Bone marrow (tissue), 2 donors: ENCODE results near the gene CYTH2.

Experiments used
- DNase-seq, 2 donors: peaks; one replicate each; lab custom pipeline; 2025; lab: John Stamatoyannopoulos, UW

The CYTH2 gene

DNA sequence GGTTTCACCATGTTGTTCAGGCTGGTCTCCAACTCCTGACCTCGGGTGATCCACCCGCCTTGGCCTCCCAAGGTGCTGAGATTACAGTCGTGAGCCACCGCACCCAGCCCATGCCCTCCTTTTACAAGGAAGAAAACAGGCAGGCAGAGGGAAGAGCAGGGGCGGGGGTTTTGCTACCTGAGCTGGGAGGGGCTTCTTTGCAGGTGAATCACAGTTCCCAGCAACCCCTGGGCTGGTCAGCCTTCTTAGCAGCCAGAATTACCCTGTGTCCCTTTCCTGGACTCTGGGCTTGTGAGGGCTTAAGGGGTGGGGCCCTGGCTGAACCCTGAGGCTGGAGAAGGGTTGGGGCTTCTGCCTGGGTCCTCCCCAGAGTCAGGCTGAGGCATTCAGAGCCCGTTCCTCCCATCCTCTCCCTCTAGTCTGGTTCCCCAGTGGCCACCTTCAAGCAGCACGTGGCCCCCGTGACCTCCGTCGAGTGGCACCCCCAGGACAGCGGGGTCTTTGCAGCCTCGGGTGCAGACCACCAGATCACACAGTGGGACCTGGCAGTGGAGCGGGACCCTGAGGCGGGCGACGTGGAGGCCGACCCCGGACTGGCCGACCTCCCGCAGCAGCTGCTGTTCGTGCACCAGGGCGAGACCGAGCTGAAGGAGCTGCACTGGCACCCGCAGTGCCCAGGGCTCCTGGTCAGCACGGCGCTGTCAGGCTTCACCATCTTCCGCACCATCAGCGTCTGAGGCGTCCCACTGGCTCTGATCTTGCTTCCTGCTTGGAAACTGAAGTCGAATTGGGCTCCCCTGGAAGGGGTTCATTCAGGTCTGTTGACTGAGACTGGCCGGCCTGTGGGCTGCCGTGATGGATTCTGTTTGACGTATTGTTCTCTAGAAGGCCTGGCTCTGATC, 16.6 kb upstream of the CYTH2 start:
- DNase-seq: no peak

DNA sequence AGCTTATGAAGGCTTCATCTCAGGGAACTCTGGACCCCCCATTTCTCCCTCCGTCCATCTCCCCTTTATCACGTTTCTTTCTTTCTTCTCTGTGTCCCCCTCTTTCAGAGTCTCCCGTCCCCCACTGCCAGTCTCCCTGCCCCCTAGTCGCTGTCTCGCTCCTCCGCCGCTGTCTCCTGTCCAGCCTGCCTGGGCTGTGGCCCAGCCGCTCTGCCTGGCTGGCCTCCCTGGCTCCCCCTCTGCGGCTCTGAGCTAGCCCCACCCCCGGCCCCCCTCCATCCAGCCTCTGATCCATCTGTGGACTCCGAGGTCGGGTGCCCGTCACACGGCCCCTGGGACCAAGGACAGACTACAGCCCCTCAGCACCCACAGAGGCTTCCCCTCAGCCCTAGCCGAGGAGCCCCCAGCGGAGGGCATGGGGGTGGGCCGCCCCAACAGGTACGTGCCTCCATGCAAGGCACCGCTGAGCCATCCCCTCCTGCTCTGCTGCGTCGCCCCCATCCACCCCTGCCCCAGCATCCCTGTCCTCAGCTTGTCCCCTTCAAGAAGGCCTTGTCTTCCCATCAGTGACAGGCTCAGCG, 14.9 kb upstream of the CYTH2 start:
- no peak for DNase-seq

DNA sequence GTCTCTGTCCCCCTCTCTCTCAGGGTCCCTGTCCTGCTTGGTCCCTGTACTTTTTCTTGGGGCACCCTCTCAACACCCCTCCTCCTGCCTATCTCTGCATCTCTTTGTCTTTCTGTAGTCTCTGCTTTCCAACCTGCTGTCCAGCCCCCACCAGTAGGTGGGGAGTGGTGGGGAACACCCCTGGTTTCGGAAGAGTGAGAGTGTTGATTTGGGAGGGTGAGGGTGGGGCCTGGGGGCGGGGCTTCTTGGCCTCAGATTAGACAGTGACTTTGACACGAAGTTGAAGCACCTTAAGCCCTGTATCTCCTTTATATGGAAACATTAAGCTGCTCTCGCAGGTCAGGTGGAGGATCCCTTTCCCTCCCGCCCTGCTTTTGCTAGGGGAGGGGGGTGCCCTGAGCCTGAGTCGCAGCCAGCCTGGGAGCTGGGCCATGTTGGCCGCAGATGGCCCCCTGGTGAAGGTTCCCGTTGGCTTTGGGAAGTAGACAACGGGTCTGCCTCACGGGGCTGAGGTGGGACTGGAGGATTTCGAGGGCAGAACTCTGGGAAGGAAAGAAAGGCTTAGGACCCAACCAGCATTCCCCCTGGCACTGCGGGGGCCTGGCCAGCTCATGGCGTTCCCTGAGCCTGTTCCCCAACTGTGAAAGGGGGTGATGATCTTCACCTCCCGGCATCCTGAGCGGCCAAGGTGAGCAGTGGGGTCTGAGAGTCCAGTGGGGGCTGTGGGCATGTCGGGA, 13.8 kb upstream of the CYTH2 start, which contains the start of gene KCNJ14:
Gene KCNJ14, plus strand, starts transcription at position 404 of the 737 bp plus-strand sequence. CDS start 6,151 bp downstream, outside the sequence.
- no peak for DNase-seq

DNA sequence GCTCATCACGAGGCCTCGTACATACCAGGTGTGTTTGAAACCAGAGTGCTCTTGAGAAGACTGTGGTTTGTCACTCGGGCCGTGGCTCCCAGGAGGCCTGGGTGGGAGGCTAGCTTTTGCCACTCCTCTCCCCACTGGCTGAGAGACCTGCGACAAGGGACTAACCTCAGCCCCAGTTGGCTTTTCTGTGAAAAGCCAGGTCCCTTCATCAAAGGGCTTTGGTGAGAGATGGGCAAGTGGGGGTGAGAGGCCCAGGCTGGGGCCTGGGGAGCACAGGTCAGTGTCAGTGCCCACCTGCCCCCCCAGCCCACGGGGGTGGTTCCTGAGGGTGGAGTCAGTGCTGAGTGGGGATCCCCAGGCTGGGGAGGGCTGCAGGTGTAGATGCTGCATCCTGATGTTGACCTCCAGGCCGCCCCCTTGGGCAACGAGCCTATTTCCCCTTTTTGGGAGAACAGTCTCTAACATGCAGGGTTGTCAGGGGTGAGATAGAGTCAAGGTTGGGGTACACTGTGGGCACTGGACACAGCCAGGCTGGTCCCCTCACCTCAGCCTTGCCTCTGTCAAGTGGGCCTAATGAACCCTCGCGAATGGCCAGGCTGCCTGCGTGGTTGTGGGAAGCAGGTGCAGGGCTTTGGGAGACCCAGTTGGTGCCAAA, 13.1 kb upstream of the CYTH2 start:
- DNase-seq: no peak

DNA sequence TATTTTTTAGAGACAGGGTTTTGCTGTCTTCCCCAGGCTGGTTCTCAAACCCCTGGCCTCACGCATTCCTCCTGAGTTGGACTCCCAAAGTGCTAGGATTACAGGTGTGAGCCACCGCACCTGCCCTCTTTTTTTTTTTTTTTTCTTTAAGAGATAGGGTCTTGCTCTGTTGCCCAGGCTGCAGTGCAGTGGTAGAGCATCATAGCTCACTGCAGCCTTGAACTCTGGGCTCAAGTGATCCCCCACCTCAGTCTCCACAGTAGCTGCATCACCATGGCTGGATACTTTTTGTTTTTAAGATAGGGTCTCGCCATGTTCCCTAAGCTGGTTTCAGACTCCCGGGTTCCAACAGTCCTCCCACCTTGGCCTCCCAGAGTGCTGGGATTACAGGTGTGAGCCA, 12.3 kb upstream of the CYTH2 start:
- no peak for DNase-seq

DNA sequence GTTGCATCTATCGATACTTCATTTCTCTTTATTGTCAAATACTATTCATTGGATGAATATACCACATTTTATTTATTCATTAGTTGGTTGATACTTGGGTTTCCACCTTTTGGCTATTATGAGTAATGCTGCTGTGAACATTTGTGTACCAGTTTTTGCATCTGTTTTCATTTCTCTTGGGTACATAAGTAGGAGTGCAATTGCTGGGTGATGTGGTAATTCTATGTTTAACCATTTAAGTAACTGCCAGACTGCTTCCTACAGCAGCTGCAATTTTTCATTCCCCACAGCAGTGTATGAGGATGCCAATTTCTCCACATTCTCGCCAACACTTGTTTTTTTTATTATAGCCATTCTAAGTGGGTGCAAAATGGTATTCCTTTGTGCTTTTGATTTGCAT, 11.2 kb upstream of the CYTH2 start:
- no peak for DNase-seq

DNA sequence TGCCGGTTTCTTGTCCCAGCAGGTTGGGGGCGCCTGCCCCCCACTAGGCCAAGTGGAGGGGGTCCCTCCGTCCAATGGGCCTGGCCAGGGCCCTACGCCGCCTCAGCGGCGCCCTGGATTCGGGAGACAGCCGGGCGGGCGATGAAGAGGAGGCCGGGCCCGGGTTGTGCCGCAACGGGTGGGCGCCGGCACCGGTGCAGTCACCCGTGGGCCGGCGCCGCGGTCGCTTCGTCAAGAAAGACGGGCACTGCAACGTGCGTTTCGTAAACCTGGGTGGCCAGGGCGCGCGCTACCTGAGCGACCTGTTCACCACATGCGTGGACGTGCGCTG, 7.6 kb upstream of the CYTH2 start:
- no peak for DNase-seq

DNA sequence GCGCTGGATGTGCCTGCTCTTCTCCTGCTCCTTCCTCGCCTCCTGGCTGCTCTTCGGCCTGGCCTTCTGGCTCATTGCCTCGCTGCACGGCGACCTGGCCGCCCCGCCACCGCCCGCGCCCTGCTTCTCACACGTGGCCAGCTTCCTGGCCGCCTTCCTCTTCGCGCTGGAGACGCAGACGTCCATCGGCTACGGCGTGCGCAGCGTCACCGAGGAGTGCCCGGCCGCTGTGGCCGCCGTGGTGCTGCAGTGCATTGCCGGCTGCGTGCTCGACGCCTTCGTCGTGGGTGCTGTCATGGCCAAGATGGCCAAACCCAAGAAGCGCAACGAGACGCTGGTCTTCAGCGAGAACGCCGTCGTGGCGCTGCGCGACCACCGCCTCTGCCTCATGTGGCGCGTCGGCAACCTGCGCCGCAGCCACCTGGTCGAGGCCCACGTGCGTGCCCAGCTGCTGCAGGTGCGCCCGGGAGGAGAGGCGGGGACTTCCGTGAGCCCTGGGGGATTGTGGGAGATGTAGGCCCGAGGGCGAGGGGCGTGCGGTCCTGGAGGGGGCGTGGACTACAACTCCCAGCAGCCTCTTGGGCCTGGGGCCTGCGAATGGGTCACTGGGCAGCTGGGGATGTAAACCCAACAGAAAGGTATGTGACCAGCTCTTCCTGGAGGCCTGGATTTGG, 7.0 kb upstream of the CYTH2 start:
- DNase-seq: no peak

DNA sequence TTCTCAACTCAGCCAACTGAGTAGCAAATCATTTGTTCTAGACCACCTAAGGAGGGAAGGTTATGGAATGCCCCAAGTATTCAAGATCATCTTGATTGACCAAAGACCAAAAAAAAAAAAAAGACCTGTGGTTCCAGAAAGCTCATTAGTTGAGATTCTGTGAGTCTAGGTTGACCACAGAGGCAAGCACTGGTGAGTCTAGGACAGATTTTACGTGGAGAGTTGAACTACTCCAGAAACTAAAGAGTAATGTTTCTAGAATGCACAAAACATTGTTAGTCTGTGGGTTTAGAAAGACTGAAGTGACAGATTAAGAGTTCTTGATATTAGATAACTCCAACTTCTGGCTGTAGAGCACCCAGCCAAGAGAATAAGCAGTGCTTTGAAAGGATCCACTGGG, 4.0 kb upstream of the CYTH2 start:
- no peak for DNase-seq

DNA sequence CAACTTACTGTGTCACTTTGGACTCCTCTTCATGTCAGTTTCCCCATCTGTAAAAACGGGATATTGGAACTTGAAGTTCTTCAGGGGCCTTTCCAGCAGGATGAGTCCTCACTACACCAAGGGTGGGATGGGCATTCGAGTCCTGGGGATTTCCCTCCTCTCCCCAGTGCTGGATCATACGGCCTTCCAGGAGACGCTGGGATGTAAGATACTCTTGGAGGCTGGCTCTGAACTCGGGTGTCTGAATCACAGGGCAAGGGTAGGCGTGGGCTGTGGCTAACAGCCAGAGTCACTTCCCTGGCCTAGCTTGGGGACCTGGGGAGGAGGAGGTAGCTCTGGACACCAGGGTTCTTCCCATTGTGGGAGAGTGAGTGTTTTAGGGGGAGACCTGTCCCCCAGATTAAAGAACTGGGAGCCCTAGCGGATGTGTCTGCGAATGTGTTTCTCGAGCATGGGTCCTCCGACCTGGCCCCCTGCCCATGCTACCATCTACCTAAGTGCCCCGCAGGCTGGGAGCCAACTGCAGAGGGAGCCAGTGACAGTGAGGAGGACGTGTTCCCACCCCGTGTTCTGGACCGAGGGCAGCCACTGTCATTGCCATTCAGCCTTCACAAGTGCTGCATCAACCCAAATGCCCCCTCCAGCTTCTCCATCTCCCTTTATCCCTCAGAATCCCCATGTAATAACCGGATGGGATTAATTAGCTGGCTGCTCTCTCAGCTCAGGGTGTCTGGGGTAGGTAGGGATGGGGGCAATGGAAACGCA, 2.4 kb upstream of the CYTH2 start:
- no peak for DNase-seq

DNA sequence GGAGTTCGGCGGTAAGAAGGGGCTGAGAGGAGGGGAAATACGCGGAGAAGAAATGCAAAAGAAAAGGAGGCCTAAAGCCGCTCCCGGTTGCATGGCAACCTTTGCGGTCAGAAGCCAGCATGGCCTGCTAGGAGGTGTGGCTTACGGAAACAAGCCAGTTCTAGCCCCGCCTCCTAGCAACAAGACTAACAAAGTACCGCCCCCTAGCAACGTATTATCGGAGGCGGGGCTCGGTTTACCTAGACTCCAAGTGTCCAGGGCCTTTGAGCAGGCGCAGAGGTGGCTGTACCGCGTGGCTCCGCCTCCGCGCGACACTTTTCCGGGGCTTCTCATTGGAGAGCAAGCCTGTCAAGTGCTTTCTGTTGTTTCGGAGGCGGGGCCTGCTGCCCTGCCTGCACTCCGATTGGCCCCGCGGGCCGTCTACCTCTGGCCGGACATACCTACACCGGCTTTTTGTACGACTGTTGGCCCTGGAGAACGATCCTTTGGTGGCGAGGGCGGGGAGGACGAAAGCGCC, 339 bp upstream of the CYTH2 start:
- DNase-seq: peak; percentile 91 to 100

DNA sequence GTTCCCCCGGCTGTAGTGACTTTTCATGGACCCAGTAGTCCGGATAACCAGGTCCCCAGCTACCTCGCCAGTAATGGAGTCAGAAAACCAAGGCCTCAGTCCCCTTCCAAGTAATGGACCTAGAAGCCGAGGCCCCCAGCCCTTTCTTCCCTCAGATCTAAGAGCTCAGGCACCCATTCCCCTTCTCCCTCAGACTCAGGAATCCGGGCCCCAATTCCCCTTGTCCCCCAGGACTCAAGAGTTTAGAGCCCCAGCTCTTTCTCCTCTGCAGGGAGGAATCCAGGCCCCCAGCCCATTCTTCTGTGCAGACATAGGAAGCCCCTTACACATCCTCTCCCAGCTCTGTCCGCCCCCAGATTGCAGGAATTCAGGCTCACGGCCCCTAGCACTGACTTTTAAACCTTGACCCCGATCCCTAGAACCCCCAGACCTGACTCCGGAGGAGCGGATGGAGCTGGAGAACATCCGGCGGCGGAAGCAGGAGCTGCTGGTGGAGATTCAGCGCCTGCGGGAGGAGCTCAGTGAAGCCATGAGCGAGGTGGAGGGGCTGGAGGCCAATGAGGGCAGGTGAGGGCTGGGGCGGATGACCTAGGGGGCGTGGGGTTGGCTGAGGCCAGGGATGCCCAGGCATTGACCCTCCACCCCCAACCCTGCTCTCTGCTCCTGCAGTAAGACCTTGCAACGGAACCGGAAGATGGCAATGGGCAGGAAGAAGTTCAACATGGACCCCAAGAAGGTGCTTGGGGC, 938 bp downstream of the CYTH2 start:
- no peak for DNase-seq

DNA sequence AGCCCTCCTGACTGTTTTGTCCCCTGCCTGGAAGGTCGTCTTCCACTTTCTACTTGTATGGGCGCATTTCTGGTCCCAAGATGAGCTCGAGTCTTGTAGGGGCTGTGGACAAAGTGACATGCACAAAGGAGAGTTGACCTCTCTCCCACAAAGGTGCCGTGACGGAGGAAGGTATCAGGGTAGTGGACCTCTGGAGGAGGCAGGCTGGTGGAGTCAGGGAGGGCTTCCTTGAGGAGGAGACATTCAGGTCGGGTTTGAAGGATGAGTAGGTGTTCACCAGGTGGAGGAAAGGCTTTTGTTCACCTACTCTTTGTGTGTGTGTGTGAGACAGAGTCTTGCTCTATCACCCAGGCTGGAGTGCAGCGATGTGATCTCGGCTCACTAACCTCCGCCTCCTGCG, 1.7 kb downstream of the CYTH2 start:
- DNase-seq: no peak

DNA sequence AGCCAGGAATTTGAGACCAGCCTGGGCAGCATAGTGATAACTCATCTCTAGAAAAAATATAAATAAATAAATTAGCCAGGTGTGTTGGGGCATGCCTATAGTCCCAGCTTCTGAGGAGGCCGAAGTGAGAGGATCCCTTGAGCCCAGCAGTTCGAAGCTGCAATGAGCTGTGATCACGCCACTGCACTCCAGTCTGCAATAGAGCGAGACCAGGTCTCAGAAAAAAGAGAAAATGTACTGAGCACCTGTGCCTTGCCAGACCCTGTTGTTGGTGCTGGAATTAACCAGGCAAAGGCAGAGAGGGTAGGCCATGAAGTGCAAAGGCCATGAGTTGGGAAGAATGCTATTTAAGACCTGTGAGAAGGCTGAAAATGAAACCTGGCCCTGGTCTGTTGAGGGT, 2.7 kb downstream of the CYTH2 start:
- DNase-seq: no peak

DNA sequence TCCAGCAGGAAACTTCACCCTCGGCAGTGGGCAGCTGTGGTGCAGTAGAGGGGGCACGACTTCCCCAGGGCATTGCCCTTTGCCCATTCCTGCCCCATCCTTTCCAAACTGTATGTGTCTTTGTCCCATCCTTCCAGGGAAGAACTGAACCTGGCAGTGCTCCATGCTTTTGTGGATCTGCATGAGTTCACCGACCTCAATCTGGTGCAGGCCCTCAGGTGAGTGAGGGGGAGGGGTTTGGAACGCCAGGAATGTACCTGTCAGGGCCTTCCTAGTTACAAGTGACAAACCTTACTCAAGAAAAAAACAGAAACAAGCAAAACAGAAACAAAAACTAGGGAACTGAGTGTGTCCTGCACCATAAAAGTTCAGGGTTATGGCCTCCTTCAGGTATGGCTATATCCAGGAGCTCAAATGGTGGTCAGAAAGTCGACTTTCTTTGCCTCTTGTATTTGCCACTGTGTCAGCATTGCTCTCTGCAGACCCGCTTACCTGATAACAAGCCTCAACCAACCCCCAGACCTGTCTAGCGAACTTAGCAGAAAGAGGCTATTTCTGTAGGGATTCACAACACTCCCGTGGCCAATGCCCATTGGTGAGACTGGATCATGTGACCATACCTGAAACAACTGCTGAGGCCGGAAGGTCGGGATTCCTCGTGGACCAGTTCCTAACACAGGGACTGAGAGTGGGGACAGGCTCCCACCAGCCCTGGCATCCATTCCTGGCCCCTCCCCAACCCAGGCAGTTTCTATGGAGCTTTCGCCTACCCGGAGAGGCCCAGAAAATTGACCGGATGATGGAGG, 4.2 kb downstream of the CYTH2 start:
- DNase-seq: no peak

DNA sequence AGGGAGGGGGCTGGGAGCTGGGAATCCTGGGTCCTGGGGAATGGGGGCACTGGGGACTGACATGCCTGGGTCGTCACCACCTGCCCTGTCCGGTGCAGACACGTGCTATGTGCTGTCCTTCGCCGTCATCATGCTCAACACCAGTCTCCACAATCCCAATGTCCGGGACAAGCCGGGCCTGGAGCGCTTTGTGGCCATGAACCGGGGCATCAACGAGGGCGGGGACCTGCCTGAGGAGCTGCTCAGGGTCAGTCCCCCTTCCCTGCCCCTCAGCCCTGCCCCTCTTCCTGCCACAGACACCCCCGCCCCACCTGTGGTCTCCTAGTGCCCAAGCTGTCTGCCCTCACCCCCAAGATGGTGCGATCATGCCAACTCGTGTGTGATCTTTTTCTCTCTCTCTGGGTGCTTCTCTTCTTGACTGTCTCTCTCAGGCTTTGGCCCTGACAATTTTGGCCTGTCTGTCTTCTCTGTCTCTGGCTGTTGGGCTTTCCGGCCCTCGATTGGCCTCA, 5.0 kb downstream of the CYTH2 start:
- DNase-seq: no peak

DNA sequence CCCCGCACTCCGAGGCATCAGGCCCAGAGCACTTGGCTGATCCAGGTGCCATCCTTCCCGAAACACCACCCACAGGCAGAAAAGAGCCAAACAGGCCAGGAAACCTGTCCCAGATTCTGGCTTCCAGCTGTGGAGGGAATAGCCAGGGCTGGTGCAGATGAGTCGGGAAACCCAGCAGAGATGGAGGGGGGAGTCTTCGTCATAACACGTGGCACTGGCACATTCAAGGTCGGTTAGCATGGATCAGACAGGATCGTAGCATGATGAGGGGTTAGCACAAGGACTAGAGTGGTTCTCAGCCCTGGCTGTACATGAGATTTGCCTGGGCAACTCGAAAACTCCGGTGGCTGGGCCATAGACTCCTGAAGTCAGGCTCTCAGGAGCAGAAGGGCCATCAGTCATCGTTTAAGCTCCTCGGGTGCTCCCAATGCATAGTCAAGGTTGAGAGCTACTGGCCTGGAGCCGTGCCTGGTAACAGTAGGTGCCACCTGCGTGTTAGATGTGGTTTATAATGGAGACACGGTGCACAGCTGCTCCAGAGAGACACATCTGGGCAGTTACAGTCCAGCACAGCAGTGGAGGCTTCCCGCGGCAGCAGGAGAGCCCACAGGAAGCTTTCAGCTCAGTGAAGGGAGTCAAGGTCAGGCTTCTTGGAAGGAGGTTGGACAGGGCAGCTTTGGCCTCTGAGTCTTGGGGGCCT, 6.3 kb downstream of the CYTH2 start:
- no peak for DNase-seq

DNA sequence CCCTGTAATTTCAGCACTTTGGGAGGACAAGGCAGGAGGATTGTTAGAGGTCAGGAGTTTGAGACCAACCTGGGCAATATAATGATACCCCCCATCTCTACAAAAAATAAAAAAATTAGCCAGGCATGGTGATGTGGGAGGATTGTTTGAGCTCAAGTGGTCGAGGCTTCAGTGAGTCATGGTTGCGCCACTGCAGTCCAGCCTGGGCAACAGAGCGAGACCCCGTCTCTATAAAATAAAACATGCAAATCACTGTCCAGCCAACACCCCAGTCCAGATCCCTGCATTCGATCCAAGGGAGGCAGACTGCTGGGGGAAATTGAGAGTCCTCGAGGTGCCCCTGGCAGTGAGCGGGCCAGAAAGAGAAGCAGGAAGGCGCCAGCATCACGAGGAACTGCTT, 7.0 kb downstream of the CYTH2 start:
- no peak for DNase-seq
